A549 treated with dexamethasone at 1 μM for 4 hours (cell line): ENCODE results near the gene MON1A. TPM values are rescaled to one million over a fixed set of nuclear protein-coding genes. Genes with fewer than 3 reads are reported as not detected.

Source experiments
- total RNA-seq: library from RNA; stranded (reverse); fragments of 200-300 nt; extraction: Qiagen RNA extraction; gene quantifications from 5 replicates; pipeline ENCODE4 v1.2.3, GENCODE V29; 2022

Gene MON1A
- total RNA-seq, result 5.1 to 9.3 TPM (median 8.0 TPM) in 5 replicates

GRCh38 chr3:49929291-49930167, at the start of gene MON1A:
Gene MON1A (minus strand): TSS chr3:49929811. CDS start chr3:49913346, 16,465 bp downstream.

GRCh38 chr3:49939858-49940666, 10.5 kb upstream of the MON1A start, which contains the start of gene RBM6:
Gene RBM6 (plus strand): TSS chr3:49940150. CDS start chr3:49962642, 22,492 bp downstream.

GRCh38 chr3:49903451-49904424, 25.9 kb downstream of the MON1A start, which contains the start of gene MST1R:
Gene MST1R (minus strand): TSS chr3:49903873. CDS start chr3:49903609, 264 bp downstream.

GRCh38 chr3:49869525-49870126, 60.0 kb downstream of the MON1A start, which contains the start of gene CAMKV:
Gene CAMKV (minus strand): TSS chr3:49869906. CDS start chr3:49862388, 7,518 bp downstream.

Other genes starting within 250 kb of the MON1A start
- gene MST1, start 240.3 kb downstream of the MON1A start, total RNA-seq, result 0.83 to 2.4 TPM (median 1.4 TPM) in 5 replicates
- 8.5 to 16.5 TPM (median 14.4 TPM) in 5 replicates for gene RNF123, start 240.3 kb downstream of the MON1A start, total RNA-seq
- 0.09 to 0.83 TPM (median 0.49 TPM) in 5 replicates for gene AMIGO3, start 210.1 kb downstream of the MON1A start, total RNA-seq
- gene GMPPB, start 205.9 kb downstream of the MON1A start, total RNA-seq, result 12.4 to 19.0 TPM (median 17.7 TPM) in 5 replicates
- 18.6 to 23.7 TPM (median 22.4 TPM) in 5 replicates for gene IP6K1, start 143.3 kb downstream of the MON1A start, total RNA-seq
- gene CDHR4, start 129.9 kb downstream of the MON1A start, total RNA-seq, result 0.15 to 0.26 TPM (median 0.24 TPM) in 5 replicates
- 1.6 to 2.2 TPM (median 2.0 TPM) in 5 replicates for gene INKA1, start 126.5 kb downstream of the MON1A start, total RNA-seq
- 0.25 to 0.72 TPM (median 0.26 TPM) in 5 replicates for gene UBA7, start 115.9 kb downstream of the MON1A start, total RNA-seq
- gene TRAIP, start 73.2 kb downstream of the MON1A start, total RNA-seq, result 7.5 to 12.4 TPM (median 11.7 TPM) in 5 replicates
- gene CAMKV, start 59.9 kb downstream of the MON1A start, total RNA-seq, result 0.15 to 0.32 TPM (median 0.21 TPM) in 5 replicates
- gene MST1R, start 25.9 kb downstream of the MON1A start, total RNA-seq, result 3.6 to 6.7 TPM (median 6.1 TPM) in 5 replicates
- gene RBM6, start 10.3 kb upstream of the MON1A start, total RNA-seq, result 24.8 to 27.8 TPM (median 25.9 TPM) in 5 replicates
- 27.0 to 42.6 TPM (median 37.4 TPM) in 5 replicates for gene RBM5, start 159.1 kb upstream of the MON1A start, total RNA-seq
- 13.4 to 22.0 TPM (median 19.5 TPM) in 5 replicates for gene SEMA3F, start 225.5 kb upstream of the MON1A start, total RNA-seq